HL-60 (cell line): ENCODE results near the gene CDKN2B.

ENCODE experiments used
- DNase-seq, 2 experiments: peaks; one replicate each; pipeline ENCODE4 v3.0.0-alpha.2; 2010 to 2020; ENCODE audit warnings: low read depth in 1 of 2, low spot score in 1 of 2
- H3K27ac ChIP-seq: fragments of 250-450 bp; sonication (Bioruptor Pico); replicated peaks from 2 replicates; pipeline ENCODE4 v1.5.1; 2020; ENCODE audit warnings: mild to moderate bottlenecking, moderate library complexity
- H3K27me3 ChIP-seq: fragments of 250-450 bp; sonication (Bioruptor Pico); 2 replicates; pipeline ENCODE4 v1.5.1; 2021; ENCODE audit warnings: mild to moderate bottlenecking, moderate library complexity; ENCODE audit not compliant: insufficient read depth, poor library complexity, severe bottlenecking
- H3K4me3 ChIP-seq: replicated peaks from 2 replicates; pipeline ENCODE4 v1.5.1; 2011; ENCODE audit warnings: mild to moderate bottlenecking, control low read depth, low read length; ENCODE audit not compliant: insufficient read depth
- CTCF ChIP-seq: IDR thresholded peaks from one replicate; pipeline ENCODE4 v1.5.1; 2011; ENCODE audit warnings: low read length, control low read depth, inconsistent platforms; ENCODE audit not compliant: insufficient read depth
- GABPA ChIP-seq: IDR thresholded peaks from 2 replicates; pipeline ENCODE4 v1.6.1; 2012; ENCODE audit warnings: low read depth
- POLR2AphosphoS5 ChIP-seq: IDR thresholded peaks from 2 replicates; pipeline ENCODE4 v1.6.1; 2012; ENCODE audit warnings: low read depth
- REST ChIP-seq: IDR thresholded peaks from 2 replicates; pipeline ENCODE4 v1.6.1; 2012; ENCODE audit warnings: low read depth; ENCODE audit not compliant: insufficient replicate concordance
- SPI1 ChIP-seq: IDR thresholded peaks from 2 replicates; pipeline ENCODE4 v1.6.1; 2012; ENCODE audit warnings: low read depth, mild to moderate bottlenecking, borderline replicate concordance

CDKN2B gene

GRCh38 chr9:22045423-22045822 lies 36.3 kb upstream of the CDKN2B start:
- H3K4me3 ChIP-seq: no peak overlapping the region
- no peak for DNase-seq
- peak; percentile 22; the same call in 1 of the 2 replicates for TF ChIP-seq SPI1
- TF ChIP-seq REST: no peak
- H3K27me3 ChIP-seq: no peaks in the 10 kb centered on the region
- H3K27ac ChIP-seq: no peak overlapping the region

- no peak for DNase-seq
- Histone ChIP-seq H3K27me3 (no peaks in the 10 kb centered on the region), H3K27ac (no peak overlapping the region), H3K4me3 (no peak overlapping the region)
- TF ChIP-seq SPI1 (no peak), POLR2AphosphoS5 (no peak), CTCF (no peak), GABPA (no peak), REST (no peak)
Observed at GRCh38 chr9:22044583-22044982, 35.5 kb upstream of the CDKN2B start.

GRCh38 chr9:22043928-22044327 lies 34.8 kb upstream of the CDKN2B start:
- DNase-seq: no peak
- Histone ChIP-seq H3K27ac (no peak overlapping the region), H3K4me3 (no peak overlapping the region), H3K27me3 (no peaks in the 10 kb centered on the region)
- no peak for TF ChIP-seq SPI1
- no peak for TF ChIP-seq CTCF
- no peak for TF ChIP-seq REST
- no peak for TF ChIP-seq POLR2AphosphoS5
- no peak for TF ChIP-seq GABPA

GRCh38 chr9:22041775-22042174 lies 32.7 kb upstream of the CDKN2B start:
- H3K27me3 ChIP-seq: no peaks in the 10 kb centered on the region
- no peak overlapping the region for H3K4me3 ChIP-seq
- no peak for TF ChIP-seq SPI1
- no peak for TF ChIP-seq REST
- no peak for TF ChIP-seq GABPA
- TF ChIP-seq POLR2AphosphoS5: no peak
- no peak for DNase-seq
- no peak overlapping the region for H3K27ac ChIP-seq
